Vagina (tissue), 2 donors: ENCODE results near the gene TUBGCP4. TPM values are rescaled to one million over a fixed set of nuclear protein-coding genes. Genes with fewer than 3 reads are reported as not detected.
A peak's percentile ranks its signal among the peaks of the same experiment; 100 is the strongest.

Source experiments
- DNase-seq, 2 donors: peaks; one replicate each; pipeline ENCODE4 v3.0.0-alpha.2; 2017; ENCODE audit errors: extremely low spot score in 2 of 2
- H3K27ac ChIP-seq: fragments of 200-600 bp; sonication (generic); one replicate; pipeline ENCODE4 v1.5.1; 2019
- H3K27me3 ChIP-seq: fragments of 200-600 bp; sonication (generic); one replicate; pipeline ENCODE4 v1.5.1; 2019
- H3K36me3 ChIP-seq, 2 donors: fragments of 200-600 bp; sonication (generic); one replicate each; pipeline ENCODE4 v1.5.1; 2017 to 2019
- H3K4me1 ChIP-seq: fragments of 200-600 bp; sonication (generic); one replicate; pipeline ENCODE4 v1.5.1; 2019
- H3K4me3 ChIP-seq, 2 donors: fragments of 200-600 bp; sonication (generic); 1 replicate in 1 of 2; 2 replicates in 1 of 2; pipeline ENCODE4 v1.5.1; 2016 to 2019
- H3K9me3 ChIP-seq: fragments of 200-600 bp; sonication (generic); one replicate; pipeline ENCODE4 v1.5.1; 2019
- POLR2A ChIP-seq, 2 donors: fragments of 450-650 bp; IDR thresholded peaks; one replicate each; pipeline ENCODE4 v1.6.1; 2017; ENCODE audit warnings: antibody characterized with exemption in 2 of 2, mild to moderate bottlenecking in 2 of 2, moderate library complexity in 2 of 2
- POLR2AphosphoS5 ChIP-seq, 2 donors: sonication (generic); formaldehyde crosslinking; IDR thresholded peaks; one replicate each; pipeline ENCODE4 v1.9.0; 2017; ENCODE audit warnings: antibody characterized with exemption in 2 of 2, mild to moderate bottlenecking in 2 of 2, low read depth in 1 of 2; ENCODE audit not compliant: insufficient read depth in 1 of 2
- intact Hi-C: fragments of 100-400 bp; cut with DNase I; formaldehyde crosslinking; loops from one replicate; pipeline ENCODE4 v1.15.1; 2023
- total RNA-seq: library from RNA; depleted of rRNA; stranded (reverse); fragments of >200 nt; gene quantifications from one replicate; pipeline ENCODE4 v1.2.3, GENCODE V29; 2016
- TF ChIP-seq, protein P1 (sequence below), 3 experiments: fragments of 450-650 bp in 2 of 3; fragments of 200-600 bp in 1 of 3; sonication (generic) in 1 of 3; IDR thresholded peaks; one replicate each; pipeline ENCODE4 v1.5.1; 2017 to 2019; ENCODE audit warnings: antibody characterized with exemption in 3 of 3, mild to moderate bottlenecking in 2 of 3, moderate library complexity in 2 of 3

TUBGCP4 gene, protein sequence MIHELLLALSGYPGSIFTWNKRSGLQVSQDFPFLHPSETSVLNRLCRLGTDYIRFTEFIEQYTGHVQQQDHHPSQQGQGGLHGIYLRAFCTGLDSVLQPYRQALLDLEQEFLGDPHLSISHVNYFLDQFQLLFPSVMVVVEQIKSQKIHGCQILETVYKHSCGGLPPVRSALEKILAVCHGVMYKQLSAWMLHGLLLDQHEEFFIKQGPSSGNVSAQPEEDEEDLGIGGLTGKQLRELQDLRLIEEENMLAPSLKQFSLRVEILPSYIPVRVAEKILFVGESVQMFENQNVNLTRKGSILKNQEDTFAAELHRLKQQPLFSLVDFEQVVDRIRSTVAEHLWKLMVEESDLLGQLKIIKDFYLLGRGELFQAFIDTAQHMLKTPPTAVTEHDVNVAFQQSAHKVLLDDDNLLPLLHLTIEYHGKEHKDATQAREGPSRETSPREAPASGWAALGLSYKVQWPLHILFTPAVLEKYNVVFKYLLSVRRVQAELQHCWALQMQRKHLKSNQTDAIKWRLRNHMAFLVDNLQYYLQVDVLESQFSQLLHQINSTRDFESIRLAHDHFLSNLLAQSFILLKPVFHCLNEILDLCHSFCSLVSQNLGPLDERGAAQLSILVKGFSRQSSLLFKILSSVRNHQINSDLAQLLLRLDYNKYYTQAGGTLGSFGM
- 17.7 TPM for total RNA-seq

DNA sequence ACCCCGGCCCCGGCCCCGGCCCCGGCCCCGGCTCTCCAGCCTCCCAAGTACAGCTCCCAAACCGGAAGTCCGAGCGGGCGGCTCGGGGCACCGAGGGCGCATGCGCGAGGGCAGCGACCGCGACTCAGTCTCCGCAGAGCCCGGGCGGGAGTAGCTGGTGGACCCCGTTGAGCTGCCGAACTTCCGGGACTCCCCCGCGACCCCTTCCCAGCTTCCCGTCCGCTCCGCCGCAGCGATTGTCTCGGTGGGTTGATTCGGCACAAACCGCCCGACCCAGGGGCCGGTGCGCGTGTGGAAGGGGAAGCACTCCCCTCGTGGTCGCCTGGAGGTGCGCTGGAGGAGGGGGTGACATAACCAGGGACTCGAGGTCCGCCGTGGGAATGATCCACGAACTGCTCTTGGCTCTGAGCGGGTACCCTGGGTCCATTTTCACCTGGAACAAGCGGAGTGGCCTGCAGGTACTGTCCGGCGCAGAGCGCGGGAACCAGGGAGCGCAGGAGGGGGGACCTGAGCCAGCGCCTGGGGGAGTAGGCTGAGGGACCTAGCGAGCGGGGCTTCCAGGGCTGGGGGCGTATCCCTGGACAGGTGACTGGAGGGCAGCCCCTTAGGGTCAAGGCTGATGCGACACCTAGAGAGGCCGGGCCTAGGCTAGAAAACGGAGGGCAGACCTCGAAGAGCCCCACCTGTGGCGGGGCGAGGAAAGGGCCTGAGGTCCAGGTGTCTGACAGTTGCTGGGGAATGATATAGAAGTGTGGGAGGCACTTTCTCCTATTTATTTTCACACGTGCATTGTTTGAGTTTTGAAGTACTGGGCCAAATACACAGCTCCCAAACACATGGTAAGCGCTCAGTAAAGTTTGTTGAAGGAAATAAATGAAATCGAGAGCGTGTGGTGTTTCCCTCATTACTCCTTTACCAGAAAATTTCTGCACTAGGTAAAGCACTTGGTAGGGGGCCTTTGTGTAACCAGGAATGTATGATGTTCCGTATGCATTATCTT lies at the start of gene TUBGCP4, which contains the start of gene ZSCAN29:
TSS of gene TUBGCP4 (plus strand) at position 127 of the 1,000 bp plus-strand sequence. CDS start at position 381, 254 bp downstream.
TSS of gene ZSCAN29 (minus strand) at position 69 of the 1,000 bp plus-strand sequence. CDS start 1,130 bp downstream, outside the sequence.
- H3K4me3 ChIP-seq: peak within 1 kb of the TSS; percentile 72 to 76
- H3K27me3 ChIP-seq: no peaks in the 10 kb centered on the region
- intact Hi-C loops: no loop called here
- H3K36me3 ChIP-seq: peaks cover 0 to 15% of the 10 kb centered on the region in 2 donors
- DNase-seq: no peak
- no peak for TF ChIP-seq POLR2A (IDR thresholded peaks at IDR 0.05)
- TF ChIP-seq POLR2AphosphoS5 (IDR thresholded peaks at IDR 0.05; ENCODE audit: insufficient read depth in 1 of 2, low read depth in 1 of 2): peak in 1 of 2 donors; percentile 65
- TF ChIP-seq, protein P1, sequence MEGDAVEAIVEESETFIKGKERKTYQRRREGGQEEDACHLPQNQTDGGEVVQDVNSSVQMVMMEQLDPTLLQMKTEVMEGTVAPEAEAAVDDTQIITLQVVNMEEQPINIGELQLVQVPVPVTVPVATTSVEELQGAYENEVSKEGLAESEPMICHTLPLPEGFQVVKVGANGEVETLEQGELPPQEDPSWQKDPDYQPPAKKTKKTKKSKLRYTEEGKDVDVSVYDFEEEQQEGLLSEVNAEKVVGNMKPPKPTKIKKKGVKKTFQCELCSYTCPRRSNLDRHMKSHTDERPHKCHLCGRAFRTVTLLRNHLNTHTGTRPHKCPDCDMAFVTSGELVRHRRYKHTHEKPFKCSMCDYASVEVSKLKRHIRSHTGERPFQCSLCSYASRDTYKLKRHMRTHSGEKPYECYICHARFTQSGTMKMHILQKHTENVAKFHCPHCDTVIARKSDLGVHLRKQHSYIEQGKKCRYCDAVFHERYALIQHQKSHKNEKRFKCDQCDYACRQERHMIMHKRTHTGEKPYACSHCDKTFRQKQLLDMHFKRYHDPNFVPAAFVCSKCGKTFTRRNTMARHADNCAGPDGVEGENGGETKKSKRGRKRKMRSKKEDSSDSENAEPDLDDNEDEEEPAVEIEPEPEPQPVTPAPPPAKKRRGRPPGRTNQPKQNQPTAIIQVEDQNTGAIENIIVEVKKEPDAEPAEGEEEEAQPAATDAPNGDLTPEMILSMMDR (IDR thresholded peaks at IDR 0.05): peak in 1 of 3 experiments; percentile 9
- H3K9me3 ChIP-seq: no peaks in the 10 kb centered on the region
- peaks cover 27% of the 10 kb centered on the region for H3K4me1 ChIP-seq
- H3K27ac ChIP-seq: peak within 1 kb of the TSS; percentile 78

DNA sequence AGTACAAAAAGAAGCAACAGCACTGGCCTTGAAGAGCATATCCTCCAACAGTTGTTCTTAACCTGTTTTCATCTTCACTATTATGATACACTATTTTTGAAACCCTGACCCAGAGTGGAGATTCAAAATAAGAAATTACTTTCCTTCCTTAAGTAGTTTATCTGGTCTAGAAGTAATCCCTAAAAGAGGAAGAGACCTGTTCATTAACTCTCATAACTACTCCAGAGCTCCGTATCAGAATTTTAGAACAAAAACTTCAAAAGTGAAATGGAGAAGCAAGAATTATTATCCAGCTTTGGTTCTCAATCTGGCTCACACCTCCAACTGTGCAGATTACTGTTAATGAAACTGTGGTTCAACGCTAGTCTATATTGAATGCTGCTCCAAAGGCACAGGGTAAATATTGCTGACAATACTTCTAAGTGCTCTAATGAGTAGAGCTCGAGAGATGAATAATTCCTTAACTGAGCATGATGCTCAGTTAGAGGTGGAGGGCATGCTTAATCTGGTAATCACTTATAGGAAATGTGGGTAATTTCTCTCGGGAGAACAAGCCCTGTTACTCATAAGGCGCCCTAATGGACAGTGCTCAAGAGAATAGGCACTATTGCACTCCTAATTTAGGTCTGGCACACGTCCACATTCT lies 45.7 kb upstream of the TUBGCP4 start:
- DNase-seq: no peak
- no peak for TF ChIP-seq POLR2A (IDR thresholded peaks at IDR 0.05)
- no peak for TF ChIP-seq POLR2AphosphoS5 (IDR thresholded peaks at IDR 0.05; ENCODE audit: insufficient read depth in 1 of 2, low read depth in 1 of 2)
- TF ChIP-seq, protein P1 (IDR thresholded peaks at IDR 0.05): no peak
- Histone ChIP-seq H3K27me3 (no peaks in the 10 kb centered on the region), H3K9me3 (no peaks in the 10 kb centered on the region), H3K36me3 (no peaks in the 10 kb centered on the region), H3K4me3 (no peak overlapping the region), H3K4me1 (peaks cover 22% of the 10 kb centered on the region), H3K27ac (no peak overlapping the region)
- intact Hi-C loops: no loop called here

DNA sequence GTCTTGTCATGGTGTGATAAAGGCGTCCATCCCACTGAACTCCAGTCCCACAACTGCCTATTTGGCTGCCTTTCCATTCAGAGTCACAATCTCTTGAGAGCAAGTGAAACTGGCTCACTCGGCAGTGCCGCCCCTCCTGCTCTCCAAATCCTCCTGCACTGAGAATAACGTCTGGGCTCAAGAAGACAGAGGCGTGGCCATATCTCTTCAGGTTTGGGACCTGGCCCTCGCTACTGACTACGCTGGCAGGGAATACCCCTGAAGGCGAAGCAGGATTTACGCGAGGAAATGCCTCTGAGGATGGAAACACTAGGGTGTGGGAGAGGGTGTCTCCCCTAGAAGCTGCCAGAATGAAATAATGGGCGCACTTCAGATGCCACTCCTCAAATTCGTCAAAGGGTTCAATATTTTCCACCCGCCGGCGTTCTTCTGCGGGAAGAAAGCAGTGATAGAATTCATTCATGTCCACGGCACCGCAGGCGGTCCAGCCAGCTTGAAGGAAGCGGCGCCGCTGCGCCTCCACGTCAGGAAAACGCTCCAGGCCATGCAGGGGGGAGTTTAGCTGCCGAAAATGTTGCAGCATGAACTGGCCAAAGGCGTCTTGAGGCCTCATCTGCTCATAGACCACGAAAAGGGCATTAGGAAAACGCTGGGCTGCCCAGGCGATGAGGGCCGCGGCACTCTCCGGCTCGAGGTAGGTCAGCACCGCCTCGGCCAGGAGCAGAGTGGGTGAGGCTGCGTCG lies 41.5 kb upstream of the TUBGCP4 start:
- H3K4me1 ChIP-seq: peaks cover 22% of the 10 kb centered on the region
- no peaks in the 10 kb centered on the region for H3K9me3 ChIP-seq
- peaks cover 0 to 4% of the 10 kb centered on the region in 2 donors for H3K36me3 ChIP-seq
- no peak for DNase-seq
- intact Hi-C loops: no loop called here
- H3K27me3 ChIP-seq: no peaks in the 10 kb centered on the region
- peak overlapping the region; percentile 60 to 93 for H3K4me3 ChIP-seq
- H3K27ac ChIP-seq: peak overlapping the region; percentile 92
- TF ChIP-seq POLR2A (IDR thresholded peaks at IDR 0.05) (no peak), POLR2AphosphoS5 (IDR thresholded peaks at IDR 0.05; ENCODE audit: insufficient read depth in 1 of 2, low read depth in 1 of 2) (no peak)
- TF ChIP-seq, protein P1 (IDR thresholded peaks at IDR 0.05): no peak
